ENCODE measurements around the gene C1orf52. TPM values are rescaled to one million over a fixed set of nuclear protein-coding genes. Genes with fewer than 3 reads are reported as not detected.

The C1orf52 gene
- total and polyA plus RNA-seq, 9 of the 15 experiments (the other 6 are each of a cell fraction or from before 2014, with no cell fraction given), result 17.0 to 38.5 (median 33.0) TPM

GRCh38 chr1:85279458-85280080 is 20.1 kb upstream of the C1orf52 start (continued):
- TF ChIP-seq ZNF507 (tag; conservative IDR thresholded peaks at IDR 0.05) (no peak), TCF7L2 (IDR thresholded peaks at IDR 0.05; ENCODE audit: low read depth, low read length) (no peak), ERF (CRISPR knock-in tag; IDR thresholded peaks at IDR 0.05) (0 out of 2 replicates have a peak, but pooled peaks have one; percentile 57), JUN (IDR thresholded peaks at IDR 0.05; ENCODE audit: borderline replicate concordance, low read depth, low read length) (no peak), JUN (CRISPR knock-in tag; IDR thresholded peaks at IDR 0.05; ENCODE audit: borderline replicate concordance) (no peak), ZEB2 (IDR thresholded peaks at IDR 0.05) (no peak), ZNF175 (CRISPR knock-in tag; IDR thresholded peaks at IDR 0.05; ENCODE audit: low read depth) (peak; percentile 96), CTBP1 (IDR thresholded peaks at IDR 0.05; ENCODE audit: borderline replicate concordance) (no peak), RFX7 (CRISPR knock-in tag; IDR thresholded peaks at IDR 0.05) (peak; percentile 30; the same call in 1 of the 2 replicates), EZH2 (IDR thresholded peaks at IDR 0.05; ENCODE audit: borderline replicate concordance, low read depth, low read length) (no peak), NR1H2 (CRISPR knock-in tag; IDR thresholded peaks at IDR 0.05) (no peak), RBM14 (IDR thresholded peaks at IDR 0.05; ENCODE audit: borderline replicate concordance, insufficient read depth, low read depth, low read length) (no peak), ARID2 (IDR thresholded peaks at IDR 0.05) (no peak), RB1 (IDR thresholded peaks at IDR 0.05; ENCODE audit: low read depth) (no peak), CHCHD3 (CRISPR knock-in tag; IDR thresholded peaks at IDR 0.05) (no peak), SNAPC5 (CRISPR knock-in tag; IDR thresholded peaks at IDR 0.05) (no peak), MCM2 (IDR thresholded peaks at IDR 0.05; ENCODE audit: low read depth) (no peak), BCL6 (CRISPR knock-in tag; IDR thresholded peaks at IDR 0.05) (0 out of 2 replicates have a peak, but pooled peaks have one; percentile 63), SETDB1 (IDR thresholded peaks at IDR 0.05; ENCODE audit: low read length) (no peak), MTF1 (CRISPR knock-in tag; IDR thresholded peaks at IDR 0.05; ENCODE audit: borderline replicate concordance) (no peak), ZNF224 (CRISPR knock-in tag; IDR thresholded peaks at IDR 0.05) (no peak), NCOA1 (IDR thresholded peaks at IDR 0.05; ENCODE audit: low read depth) (no peak), PTRF (tag; IDR thresholded peaks at IDR 0.05) (peak; percentile 88), HSF4 (CRISPR knock-in tag; IDR thresholded peaks at IDR 0.05; ENCODE audit: borderline replicate concordance) (peak; percentile 70; the same call in 1 of the 2 replicates), ARID3A (IDR thresholded peaks at IDR 0.05; ENCODE audit: borderline replicate concordance, low read depth, low read length) (no peak)
- TF ChIP-seq, protein P1, sequence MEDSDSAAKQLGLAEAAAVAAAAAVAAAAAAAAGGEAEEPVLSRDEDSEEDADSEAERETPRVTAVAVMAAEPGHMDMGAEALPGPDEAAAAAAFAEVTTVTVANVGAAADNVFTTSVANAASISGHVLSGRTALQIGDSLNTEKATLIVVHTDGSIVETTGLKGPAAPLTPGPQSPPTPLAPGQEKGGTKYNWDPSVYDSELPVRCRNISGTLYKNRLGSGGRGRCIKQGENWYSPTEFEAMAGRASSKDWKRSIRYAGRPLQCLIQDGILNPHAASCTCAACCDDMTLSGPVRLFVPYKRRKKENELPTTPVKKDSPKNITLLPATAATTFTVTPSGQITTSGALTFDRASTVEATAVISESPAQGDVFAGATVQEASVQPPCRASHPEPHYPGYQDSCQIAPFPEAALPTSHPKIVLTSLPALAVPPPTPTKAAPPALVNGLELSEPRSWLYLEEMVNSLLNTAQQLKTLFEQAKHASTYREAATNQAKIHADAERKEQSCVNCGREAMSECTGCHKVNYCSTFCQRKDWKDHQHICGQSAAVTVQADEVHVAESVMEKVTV (CRISPR knock-in tag; IDR thresholded peaks at IDR 0.05), result no peak
- TF ChIP-seq, protein P2, sequence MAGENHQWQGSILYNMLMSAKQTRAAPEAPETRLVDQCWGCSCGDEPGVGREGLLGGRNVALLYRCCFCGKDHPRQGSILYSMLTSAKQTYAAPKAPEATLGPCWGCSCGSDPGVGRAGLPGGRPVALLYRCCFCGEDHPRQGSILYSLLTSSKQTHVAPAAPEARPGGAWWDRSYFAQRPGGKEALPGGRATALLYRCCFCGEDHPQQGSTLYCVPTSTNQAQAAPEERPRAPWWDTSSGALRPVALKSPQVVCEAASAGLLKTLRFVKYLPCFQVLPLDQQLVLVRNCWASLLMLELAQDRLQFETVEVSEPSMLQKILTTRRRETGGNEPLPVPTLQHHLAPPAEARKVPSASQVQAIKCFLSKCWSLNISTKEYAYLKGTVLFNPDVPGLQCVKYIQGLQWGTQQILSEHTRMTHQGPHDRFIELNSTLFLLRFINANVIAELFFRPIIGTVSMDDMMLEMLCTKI (IDR thresholded peaks at IDR 0.05; ENCODE audit: partially characterized antibody), result no peak
